NCI-H2227 (cell line): ENCODE data around the gene DCTD.

Experiments
- DNase-seq: peaks from one replicate; lab custom pipeline; 2025; ENCODE audit not compliant: unreplicated experiment; lab: John Stamatoyannopoulos, UW

Gene DCTD

DNA sequence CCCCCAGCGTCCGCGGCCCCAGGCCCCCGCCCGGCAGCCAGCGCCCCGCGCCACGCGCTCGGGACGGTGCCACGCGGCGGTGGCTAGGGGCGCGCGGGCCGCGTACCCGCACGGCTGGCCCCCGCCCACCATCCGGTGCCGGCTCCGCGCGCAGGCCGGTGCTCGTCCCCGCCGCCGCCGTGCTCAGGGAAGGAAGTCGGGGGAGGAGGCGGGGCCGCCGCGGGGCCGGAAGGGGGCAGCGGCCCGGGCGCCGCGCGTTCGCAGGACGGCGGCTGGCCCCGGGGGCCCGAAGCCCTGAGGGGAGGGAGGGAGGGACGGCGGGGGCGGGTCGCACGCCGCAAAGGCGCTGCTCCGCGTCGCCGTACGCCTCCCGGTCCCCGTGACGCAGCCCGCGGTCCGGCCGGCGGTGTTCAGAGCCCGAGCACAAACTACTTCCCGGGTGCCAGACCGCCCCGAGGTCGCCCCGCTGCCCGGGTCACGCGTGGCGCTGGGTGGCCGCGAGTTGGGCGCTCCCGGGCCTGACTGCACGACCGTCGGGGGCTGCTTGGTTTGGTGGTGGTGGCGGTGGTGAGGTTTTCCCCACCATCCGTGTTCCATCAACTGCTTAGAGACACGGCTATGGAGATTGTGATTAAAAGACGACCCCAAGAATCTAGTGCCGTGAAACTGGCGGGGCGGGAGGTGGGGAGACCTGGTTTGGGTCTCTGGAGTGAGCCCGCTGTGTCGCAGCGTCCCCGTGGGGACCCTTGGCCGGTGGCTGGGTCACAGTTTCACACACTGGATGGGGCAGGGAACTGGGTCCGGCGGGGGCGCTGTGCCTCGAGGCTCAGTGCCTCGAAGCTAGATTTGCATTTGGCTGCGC is at the start of gene DCTD:
DCTD (minus strand) TSS at position 205 of the 862 bp plus-strand sequence. CDS start 1,818 bp downstream, outside the sequence.
- peak; percentile 74 for DNase-seq

DNA sequence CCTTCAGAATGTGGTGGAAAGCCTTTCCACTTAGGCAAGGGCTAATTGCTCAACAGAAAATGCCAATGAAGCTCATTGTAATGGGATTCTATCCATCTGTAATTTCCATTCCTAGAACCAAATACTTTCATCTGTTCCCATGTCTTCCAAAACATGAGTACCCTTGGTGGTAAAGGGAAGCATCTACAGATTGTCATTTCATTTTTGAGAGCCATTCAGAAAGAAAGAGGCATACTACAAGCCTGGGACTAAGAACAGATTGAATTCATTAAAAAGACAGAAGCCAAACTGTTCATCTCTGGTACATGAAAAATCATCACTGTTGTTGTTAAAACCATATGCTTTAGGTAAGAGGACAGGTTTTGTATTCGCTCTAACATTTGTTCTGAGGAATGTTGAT is 43.6 kb upstream of the DCTD start:
- DNase-seq, result no peak

DNA sequence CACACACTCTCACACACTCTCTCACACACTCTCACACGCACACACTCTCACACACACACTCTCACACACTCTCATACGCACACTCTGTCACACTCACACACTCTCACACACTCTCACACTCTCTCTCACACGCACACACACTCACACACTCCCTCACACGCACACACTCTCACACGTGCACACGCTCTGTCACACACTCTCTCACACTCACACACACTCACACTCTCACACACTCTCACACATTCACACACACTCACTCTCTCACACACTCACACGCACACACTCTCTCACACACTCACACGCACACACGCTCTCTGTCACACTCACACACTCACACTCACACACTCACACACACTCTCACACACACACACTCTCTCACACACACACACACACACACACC is 43.0 kb upstream of the DCTD start:
- no peak for DNase-seq

DNA sequence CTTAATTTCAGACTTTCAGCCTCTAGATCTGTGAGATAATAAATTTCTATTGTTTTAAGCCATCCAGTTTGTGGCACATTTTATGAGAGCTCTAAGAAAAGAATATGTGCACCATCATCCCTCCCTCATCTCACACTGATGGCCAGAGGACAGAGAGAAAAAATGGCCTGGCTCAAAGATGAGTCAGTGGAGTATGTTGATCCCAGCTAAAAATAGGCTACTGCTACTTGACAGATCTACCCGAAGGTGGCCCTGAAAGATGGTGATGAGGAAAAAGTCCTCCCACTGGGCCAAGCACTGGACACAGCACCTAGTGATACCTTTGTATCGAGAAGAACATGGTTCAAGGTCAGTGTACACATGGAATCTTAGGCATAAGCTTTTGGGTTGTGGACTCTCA is 38.2 kb upstream of the DCTD start:
- no peak for DNase-seq

DNA sequence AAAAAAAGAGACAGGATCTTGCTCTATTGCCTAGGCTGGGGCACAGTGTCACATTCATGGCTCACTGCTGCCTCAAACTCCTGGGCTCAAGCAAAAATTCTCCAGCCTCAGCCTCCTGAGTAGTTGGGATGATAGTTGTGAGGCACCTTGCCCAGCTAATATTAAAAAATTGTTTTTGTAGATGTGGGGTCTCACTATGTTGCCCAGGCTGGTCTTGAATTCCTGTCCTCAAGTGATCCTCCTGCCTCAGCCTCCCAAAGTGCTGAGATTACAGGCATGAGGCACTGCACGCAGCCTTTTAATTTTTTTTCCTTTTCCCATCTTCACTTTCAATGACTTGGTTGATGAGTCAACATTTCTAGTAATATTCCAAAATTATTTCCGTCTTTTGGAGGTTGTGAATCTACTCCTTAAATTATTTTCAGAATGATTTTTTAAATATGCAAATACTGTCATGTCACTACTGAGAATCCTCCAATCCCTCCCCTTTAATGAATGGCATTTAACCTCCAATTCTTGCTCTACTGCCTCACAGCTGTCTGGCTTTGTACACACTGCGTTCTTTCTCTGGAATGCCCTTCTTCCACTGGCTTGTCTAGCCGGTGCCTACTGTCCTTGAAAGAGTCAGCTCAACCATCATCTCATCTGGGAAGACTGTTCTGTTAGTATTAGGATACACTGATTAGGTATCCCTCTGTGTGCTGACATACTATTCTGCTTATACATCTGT is 27.5 kb upstream of the DCTD start:
- no peak for DNase-seq

DNA sequence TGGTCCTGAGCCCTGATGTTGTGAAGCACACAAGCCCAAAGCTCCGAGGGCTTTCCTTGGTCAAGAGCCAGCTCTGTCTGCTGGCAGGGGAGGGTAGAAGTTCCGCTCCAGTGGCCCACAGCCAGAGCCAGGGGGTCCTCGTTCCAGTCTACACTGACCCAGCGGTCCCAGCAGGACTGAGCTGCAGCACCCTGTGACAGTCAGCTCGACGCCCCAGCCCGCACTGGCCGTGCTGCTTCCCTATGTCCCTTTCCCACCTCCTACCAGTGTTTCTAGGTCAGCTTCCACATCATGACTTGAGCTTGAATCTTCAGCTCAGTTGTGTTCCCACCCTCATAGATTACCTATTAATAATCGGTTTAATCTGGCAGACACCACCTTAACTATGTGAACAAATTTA is 22.5 kb upstream of the DCTD start:
- DNase-seq, result no peak

DNA sequence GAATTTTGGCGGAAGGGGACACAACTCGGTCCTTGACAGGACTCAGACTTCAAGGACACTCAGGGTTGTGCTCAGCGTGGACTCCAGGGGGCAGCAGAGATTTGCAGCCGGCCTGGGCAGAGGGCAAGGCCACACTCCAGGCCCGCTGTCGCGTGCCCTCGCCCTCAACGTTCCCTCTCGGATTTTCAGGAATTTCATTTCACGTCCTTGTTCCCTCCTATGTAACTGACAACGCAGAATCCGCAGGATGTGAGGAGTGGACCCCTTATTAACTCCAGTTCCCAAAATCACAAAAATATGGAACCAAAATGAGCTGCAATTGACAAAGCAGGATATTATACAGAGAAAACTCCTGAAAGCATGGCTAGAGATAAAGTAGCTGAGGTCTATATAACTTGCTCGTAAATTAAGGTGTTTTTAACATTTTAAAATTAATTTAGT is 21.0 kb upstream of the DCTD start:
- DNase-seq, result peak; percentile 4

DNA sequence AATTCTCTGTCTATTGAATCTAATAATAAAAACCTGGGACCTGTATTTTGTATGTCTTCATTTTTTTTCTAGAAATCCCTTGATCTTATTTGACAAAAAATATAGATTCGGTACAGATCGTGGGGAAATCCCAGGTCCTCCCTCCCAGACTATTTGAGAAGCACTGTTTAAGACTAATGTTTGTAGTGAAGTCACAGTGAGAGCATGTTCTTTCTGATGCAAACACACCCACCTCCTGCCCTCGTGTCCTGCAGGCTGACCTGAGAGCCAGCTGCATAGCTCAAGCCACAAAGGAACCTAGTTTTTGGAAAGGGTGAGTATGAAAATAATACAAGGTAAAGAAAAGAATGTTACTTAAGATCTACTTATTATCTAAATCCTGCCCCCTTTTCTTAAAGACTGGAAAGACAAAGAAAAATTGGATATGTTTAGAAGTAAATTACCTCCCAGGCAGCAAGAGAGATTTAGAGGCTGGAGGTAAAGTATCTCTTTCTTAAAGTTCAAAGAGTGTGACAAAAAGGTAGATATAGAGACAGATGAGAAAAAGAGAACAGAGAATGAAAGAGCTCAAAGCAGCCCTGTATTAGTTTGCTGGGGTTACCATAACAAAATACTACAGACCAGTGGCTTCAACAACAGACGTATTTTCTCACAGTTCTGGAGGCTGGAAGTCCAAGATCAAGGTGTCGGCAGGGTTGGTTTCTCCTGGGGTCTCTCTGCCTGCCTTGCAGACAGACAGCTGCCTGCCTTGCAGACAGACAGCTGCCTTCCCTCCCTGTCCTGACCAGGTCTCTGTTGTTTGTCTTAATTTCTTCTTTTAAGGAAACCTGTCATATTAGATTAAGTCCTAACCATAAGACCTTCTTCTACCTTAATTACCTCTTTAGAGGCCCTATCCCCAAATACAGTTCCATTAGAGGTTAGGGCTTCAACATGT is 20.4 kb upstream of the DCTD start:
- DNase-seq, result no peak

DNA sequence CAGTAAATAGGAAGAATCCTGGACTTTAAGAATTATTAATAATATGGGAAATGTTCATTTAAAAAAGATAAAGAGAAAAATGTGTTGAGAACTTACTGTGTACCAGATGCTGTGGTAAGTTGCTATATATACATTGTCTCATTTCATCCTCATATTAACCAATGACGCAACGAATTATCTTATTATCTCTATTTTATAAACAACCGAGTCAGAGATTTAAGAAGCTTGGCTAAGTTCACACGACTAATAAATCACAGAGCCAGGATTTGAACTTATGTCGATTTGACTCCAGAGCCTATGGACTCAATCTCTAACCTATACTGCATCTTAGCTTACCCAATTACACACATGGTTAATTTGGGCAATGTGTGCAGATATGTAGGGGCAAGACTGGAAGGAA is 15.5 kb upstream of the DCTD start:
- DNase-seq, result no peak

DNA sequence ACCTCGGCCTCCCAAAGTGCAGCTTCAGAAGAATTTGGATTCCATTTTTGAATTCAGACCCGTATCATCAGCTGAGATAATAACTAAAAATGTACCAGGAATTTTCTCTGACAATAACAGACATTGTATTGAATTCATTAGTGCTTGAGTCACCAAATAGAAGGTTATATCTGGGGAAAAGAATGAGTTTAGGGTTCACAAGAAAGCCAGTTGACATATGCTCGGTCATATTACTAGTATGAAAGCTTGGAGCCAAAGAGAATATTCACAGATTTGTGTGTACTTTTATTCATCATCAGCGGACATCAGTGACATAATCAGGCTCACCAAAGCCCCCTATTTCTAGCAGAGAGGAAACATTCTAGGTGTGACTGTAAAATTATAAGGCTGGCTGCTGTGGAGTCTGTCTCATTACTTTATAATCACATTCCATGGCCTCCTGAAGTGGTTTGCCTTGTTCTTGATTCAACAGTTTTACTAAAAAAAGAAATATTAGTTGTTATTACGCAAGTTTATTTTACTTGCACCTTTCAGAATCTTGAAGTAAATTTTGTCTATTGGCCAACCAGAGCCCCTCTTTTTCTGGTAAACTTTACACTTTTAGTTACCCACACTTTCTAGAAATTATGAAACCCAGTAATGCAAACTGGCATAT is 14.6 kb upstream of the DCTD start:
- no peak for DNase-seq

DNA sequence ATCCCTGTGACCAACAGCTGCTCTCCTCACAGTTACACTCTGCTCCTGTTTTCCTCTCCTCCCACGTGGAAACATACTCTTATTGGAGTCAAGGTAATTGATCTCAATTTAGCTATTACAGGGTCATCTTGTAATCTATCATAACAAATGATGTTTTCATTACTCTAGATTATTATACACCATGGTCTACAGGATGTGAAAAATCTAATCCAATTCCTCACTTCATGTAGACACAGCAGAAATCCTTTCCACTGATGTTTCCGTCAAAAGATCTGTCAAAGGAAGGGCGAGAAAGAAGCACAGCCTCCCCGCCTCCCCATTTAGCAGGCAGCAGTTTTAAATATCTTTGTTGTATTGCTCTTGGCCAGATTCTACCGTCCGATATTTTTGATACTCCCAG is 13.7 kb upstream of the DCTD start:
- no peak for DNase-seq

DNA sequence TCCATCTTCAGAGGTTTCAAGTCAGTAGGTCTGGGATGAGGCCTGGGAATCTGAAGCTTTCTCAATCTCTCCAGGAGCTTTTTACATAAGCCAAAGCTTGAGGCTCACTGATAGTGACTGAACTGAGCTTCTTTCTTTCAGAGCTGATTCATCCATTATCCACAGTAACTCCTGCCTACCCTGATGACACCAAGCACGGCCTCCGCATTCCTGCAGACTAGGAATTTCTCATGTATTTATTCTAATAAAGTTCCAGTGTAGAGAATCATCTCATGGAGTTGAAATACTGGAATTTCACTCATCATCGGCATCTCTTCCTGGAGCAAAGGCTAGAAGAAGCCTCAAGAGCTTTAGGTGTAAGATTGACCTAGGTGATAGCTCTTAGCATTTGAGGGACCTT is 12.1 kb upstream of the DCTD start:
- no peak for DNase-seq

DNA sequence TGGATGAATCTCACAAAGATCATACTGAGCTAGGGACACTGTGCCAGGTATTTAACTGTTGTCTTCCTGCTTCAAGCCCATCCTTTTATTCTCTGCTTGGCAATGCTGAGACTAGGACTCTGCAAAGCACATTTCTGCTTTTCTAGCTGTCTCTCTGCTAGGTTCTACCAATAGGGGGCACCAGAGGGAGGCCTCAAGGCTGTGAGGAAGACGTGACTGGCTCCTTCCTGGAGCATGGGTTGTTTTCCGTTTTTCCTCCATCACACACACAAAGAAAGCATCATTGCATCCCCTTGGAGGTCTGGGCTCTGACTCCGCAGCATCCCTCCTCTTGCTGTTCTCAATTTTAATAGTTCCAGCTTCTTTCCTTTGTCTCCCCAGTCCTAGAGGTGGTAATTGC is 10.9 kb upstream of the DCTD start:
- DNase-seq, result no peak

DNA sequence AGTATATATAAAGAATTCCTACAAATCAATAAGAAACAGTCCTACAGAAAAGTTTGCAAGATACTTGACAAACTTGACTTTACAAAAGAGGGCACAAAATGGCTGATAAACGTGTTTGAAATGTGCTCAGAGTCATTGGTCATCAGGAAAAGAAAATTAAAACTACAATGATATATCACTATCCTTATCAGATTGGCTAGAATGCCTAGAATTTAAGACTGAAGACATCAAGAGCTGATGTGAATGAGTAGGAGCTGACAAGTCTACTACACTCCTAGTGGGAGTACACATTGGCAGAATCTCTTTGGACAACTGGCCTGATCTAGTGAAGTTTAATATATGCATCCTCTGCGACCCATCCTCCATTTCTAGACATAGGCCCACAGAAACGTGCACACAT is 10.3 kb upstream of the DCTD start:
- no peak for DNase-seq

DNA sequence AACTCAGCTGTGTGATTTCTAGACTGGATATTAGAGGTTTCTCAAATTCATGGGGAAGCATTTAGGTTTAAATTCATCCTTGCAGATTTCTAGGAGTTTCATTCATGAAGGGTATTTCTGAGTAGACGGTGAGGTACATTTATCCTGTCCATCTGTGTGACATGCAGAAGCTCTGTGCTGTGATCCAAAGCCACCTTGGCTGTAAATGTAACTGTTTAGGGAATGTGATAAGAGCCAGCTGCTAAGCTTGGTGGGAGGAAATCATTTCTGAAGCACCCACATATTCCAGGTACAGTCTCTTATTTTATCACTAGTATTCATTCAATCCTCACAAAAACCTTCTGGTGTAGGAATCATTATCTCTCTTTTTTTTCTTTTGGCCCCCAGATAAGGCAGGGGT is 8.7 kb upstream of the DCTD start:
- no peak for DNase-seq

DNA sequence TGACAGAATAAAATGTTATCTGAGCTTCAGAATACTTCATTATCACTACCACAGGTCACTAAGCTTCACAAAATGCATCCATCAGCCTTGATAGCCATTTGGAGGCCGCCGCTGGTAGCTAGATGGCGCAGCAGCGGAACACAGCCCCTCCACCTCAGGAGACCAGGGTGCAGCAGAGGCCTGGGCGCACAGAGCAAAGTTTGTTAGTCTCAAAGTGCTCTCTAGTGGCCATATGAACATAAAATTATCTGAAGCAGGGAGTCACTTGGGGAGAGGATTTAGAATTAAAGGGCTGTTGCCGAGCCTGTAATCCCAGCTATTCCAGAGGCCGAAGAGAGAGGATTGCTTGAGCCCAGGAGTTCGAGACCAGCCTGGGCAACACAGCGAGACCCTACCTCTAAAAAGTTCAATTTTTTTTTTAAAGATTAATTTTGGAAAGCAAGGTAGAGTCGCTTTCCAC is 8.1 kb upstream of the DCTD start:
- peak; percentile 37 for DNase-seq

DNA sequence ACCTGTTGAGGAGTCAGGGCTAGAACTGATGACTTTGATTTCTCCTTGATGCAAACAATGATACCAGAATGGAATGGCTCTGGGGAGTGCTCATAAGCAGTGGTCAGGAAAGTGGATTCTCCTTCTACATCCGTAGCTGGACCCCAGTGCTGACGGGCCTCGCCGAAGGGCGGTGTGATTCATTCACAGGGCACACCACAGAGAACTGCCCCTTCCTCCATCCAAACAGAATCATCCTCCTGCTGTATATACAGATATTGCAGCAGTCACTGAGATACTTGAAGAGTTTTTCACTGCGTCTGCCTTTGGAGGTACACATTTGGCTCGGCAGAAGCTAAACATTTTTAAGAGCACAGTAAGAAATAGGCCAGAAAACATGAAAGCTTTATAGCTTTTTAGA is 7.3 kb upstream of the DCTD start:
- no peak for DNase-seq

DNA sequence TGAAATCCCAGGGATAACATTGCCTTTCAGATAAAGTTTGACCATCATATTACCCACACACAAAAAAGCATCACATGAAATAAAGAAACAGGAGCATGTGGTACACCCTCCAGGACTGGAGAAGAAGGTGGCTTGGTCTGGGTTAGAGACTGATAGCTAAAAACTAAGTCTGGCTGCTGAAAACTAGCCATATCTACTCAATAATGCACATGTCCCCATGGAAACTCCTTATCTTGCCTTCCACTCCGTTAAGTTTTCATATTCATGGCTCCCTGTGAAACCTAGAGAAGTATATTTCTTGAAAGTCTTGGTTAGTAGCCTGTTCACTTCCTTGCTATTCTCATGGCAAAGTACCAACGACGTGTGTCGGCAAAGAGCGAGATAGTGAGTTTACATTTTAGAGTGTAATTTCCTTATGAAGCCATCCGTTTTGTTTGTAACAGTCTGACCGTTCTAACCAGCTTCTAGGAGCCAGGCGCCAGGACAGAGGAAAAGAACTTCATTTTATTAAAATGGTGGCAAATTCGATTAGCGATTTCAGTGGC is 6.7 kb upstream of the DCTD start:
- no peak for DNase-seq

DNA sequence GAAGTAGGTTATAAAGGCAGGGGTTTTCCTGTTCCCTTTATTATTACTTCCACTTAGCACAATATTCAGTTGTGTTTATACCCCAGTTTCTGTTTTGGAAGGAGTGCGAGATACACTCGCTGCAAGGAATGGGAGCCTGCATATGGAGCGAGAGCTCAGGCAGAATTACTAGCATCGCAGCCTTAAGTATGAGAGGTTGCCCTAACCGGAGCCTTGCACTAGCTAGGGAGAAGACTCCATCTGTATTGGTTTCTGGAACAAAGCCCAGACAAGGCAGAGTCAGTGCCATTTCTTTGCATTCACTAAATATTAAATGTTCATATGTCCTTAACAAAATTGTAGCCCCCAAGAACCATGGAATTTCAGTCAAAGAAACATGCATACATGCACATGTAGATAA is 6.2 kb upstream of the DCTD start:
- peak; percentile 32 for DNase-seq

DNA sequence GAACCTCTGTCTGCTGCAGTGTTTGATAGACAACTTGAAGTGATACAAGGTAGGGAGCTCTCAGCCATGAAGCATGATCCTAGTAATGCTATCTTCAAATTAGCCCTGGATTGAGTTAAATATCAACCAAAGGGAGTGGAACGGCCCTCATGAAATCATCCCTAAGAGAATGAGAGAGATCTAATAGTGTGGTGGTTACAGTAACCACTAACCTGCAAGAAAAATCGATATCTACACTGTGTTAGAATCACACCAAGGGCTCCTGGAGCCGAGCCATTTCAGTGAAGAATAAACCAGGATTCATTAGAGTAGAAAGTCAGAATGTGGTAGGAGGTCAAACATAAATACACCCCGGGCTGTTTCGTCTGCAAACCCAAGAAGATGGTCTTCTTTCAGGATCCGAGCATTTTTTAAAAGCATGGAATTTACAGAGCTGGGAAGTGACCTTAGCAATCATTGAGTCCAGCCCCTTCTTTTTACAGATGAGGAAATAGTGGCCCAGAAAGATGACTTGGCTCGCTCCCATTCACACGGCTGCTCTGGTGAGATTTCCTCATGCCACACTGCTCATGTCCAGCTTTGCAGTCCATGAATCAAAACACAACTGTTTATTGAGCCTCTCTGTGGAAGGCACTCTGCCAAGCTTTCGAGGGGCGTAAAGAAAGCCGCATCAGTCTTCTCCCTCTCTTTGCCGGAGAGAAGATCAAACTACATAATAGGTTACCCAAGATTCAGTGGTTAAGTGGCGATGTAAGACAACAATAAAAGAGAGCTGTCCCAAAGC is 5.5 kb upstream of the DCTD start:
- DNase-seq, result peak; percentile 73
